Measurements from ENCODE around the gene B4GALT1.

GRCh38 chr9:33185858-33186257 is 18.7 kb upstream of the B4GALT1 start:
- TF ChIP-seq CTCF (IDR thresholded peaks at IDR 0.05) (no peak), POLR2A (IDR thresholded peaks at IDR 0.05) (no peak)

All from lower leg skin (tissue), 3 donors.